HG03571 (cell line): ENCODE results near the gene MRPS18B.

Source experiments
- ATAC-seq: cut with Tn5 transposase; IDR thresholded peaks from one replicate; pipeline ENCODE4 v1.9.1; 2021; ENCODE audit not compliant: unreplicated experiment

Gene MRPS18B

DNA sequence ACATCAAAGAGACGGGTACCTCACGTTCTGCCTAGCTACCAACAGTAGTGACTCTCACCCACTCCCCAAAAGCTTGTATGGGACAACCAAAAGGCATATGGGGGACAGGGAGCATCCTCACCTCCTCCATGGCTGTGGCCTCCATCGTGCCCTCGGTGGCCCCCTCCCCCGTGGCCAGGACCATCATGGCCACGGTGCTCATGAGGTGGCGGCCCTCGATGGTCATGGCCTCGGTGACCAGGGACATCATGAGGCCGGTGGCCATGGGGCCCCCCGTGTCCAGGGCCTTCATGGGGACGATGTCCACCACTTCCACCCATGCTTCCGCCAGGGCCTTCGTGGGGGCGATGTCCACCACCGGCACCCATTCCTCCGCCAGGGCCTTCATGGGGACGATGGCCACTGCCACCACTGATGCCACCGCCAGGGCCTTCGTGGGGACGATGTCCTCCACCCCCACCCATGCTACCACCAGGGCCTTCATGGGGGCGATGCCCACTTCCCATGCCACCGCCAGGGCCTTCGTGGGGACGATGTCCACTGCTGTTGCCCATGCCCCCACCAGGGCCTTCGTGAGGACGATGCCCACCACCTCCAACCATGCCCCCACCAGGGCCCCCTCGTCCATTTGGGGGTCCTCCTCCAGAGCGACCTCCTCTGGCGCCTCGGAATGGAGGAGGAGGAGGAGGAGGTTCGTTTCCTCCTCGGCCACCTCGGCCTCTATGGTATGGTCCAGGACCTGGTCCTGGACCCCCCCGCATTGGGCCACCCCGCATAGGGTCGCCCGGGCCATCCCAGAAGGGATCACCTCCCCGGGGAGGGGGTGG lies 15.6 kb upstream of the MRPS18B start:
- ATAC-seq = no peak

DNA sequence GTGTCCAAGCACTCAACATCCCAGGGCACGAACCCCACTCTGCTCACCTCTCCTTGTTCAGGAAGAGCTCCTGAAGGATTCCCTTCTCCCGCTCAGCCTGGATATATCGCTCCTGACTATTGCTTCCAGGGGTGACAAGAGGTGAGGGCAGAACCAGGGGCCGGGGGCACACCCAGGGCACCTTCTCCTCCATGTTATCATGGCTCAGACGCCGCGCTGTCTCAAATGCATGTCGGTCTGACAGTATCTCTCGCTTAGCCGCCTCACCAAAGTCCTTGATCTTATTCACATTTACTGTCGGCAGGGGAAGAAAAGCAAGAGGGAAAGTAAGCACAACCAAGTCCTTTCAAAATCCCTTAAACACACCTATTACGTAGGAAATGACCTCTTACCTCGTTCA lies 13.7 kb upstream of the MRPS18B start:
- ATAC-seq = no peak

DNA sequence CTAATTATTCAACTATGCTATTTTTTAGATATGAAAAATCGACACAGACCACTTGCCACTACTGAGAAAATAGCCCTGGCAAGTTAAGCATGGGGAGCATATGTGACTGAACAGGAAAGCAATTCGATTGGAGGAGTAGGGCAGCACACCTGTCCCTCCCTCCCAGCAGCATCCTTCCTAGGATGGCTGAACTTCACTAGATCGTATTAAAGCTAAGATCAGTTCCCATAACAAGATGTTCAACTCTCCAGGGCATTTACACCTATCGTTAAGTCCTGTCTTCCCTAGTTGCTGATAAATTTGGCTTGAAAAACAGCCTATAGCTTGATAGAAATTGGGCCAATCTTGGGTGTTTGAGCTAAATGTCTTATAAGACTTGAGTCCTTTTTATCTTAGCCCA lies 7.6 kb upstream of the MRPS18B start:
- ATAC-seq = no peak

DNA sequence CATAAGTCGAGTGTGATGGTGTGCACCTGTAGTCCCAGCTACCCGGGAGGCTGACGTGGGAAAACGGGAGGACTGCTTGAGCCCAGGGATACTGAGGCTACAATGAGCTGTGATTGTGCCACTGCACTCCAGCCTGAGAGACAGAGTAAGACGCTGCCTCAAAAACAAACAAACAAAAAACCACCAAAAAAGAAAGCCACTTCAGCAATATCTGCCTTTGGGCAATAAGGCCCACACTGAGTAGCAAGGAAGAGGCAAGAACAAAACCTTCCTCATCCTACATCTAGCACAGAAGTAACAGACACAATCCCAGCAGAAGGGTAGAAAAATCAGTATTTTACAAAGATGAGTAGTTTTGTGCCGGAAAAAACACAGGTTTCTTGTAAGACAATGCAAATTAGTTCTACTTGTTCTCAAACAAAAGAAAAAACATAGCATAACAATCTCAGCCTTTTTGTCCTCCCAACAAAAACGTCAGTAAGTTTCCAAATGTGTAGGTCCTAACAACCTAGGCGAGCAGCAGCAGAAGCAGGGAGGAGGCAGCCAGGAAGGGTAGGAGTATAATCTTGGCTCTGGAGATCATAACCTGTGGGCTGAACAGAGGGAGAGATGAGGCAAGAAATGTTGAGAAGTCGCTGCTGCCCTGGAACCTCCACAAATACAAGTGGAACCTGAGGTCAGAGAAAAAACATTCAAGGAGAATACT lies 6.3 kb upstream of the MRPS18B start:
- ATAC-seq = no peak

DNA sequence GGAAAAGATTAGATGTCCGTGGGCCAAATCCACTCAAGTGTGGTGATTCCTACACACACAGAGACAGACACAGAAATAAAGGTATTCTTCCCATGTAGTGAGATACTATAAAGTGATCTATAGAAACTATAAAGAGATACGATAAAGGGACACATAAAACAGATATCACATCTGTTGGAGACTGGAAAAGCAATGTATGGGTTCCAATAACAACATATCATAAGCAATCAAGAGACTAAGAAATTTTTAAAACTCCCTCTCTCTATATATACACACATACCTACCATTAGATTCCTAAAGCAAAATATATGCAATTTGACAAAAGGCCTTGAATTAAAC lies 5.8 kb upstream of the MRPS18B start:
- ATAC-seq = no peak

DNA sequence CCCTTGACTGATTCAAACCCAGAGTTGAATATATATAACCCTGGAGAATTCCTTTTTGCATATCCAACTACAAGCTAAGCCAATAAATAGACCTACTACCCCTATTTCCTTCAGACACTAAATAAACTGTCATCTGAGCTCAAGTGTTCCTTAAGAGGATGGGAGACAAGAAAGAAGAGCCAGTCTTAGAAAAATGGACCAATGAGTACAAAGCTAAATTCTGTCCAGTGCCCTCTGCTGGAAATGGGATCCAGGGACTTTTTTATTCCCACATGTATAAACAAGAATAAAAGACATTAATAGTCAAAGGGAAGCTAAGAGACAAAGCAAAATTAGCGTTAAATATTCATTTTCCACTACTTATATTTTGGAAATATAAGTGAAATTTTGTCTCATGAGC lies 5.4 kb upstream of the MRPS18B start:
- ATAC-seq = no peak

DNA sequence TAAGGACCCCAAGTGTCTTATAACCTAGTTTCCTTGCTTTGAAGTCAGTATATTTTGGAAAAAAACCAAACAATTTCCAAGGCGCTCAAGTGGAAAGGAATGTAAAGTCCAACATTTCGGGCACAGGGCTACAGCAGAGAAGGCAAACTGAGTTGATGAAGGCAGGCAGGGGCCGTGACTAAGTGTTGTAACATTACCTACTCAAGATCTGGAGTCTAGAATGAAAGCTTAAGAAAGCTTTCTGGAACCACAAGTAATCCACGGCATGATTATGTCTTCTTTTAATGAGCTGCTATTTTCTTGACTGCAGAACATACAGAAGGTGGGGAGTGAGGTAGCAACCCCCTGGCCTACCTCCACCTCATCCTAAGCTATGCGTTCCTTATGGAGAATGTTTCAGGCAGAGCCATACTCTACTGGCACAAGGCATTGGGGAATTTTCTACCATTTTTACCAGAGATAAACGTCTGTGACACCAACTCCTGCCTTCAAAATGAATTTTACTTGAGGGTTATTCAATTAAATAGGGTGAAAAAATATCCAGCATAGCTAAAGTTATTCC lies 4.9 kb upstream of the MRPS18B start:
- no peak for ATAC-seq

DNA sequence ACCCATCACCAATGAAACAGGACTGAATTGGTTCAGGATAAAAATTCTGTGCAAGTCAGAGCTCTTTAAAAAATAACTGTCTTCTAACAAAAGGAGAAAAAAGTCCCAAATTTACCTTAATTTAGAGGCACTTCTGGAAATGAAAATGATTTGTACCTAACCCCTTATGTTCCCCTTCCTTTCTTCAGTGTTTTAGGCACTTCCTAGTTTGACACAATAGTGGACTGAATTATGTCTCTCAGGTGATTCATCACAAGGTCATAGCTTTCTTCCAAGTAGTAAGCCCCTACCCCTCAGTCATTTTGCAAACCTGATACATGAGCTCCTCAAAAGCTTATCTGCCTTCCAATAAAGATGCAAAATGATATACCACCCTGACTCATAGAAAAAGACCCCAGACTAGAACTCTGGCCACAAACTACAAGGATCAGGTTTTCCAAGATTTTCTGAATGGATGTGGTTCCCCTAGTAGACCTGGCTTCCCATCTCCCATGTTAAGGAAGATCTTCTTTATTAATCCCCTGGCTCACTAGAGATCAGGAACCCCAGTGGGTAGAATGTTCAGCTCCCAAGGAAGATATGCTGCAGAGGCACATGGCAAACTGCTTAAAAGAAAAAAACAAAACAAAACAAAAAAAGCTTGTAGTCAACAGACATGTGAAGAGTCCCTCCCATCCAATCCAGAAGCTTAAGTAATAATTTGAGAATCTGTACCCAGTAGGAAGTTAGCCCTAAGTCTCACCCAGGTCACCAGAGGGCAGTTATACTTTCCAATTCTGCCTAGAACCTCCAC lies 4.2 kb upstream of the MRPS18B start:
- no peak for ATAC-seq

DNA sequence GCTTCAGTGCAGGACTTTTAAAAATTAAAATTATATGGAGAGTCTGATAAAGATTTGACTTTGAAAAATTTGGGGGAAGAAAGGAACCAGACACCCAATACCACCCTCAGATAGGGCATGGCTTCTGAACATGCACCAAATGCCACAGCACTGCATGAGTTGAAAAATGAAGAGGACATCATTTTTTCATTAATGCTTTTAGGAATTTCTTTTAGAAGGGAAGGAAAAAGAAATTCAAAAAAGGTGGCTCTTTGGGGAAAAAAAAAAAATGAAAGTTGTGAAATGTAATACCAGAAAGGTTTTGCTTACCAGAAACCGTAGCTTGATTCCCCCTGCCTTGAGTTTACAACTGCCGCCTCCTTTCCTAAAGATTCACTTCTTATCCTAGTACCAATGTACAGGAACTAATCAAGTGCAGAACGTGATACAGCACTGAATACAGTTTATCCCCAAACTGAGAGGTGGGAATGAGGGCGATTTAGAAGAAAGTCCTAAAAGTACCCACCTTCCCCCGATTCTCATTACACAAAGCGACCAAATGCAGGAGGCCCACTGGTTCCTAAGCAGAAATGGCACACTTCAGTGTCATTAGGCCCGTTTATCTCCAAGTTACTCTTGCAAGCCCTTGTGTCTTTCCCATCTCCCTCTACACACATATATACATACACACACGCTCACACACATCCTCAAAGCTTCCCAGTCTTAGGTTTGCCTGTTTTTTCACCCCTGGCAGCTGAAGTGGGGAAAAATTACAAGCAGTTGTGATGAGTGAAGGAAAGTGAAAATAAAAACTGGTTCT lies 3.4 kb upstream of the MRPS18B start:
- no peak for ATAC-seq

DNA sequence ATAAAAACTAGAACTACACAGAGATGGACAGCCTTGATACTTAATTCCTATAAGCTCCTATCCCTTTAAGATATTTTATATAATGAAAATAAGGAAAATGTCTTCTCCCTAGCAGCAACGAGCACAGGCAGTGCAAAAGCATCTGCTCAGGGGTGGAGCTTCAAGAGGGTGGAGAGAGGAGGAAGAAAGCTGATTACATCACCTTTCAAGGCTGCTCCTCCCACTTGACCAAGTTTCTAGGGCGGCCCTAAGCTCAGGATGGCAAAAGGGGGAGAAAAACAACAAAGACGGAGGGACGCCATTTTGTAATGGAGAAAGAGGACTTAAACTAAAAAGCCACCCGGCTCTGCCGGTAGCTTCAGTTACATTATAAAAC lies 2.8 kb upstream of the MRPS18B start:
- ATAC-seq = peak; percentile 42

DNA sequence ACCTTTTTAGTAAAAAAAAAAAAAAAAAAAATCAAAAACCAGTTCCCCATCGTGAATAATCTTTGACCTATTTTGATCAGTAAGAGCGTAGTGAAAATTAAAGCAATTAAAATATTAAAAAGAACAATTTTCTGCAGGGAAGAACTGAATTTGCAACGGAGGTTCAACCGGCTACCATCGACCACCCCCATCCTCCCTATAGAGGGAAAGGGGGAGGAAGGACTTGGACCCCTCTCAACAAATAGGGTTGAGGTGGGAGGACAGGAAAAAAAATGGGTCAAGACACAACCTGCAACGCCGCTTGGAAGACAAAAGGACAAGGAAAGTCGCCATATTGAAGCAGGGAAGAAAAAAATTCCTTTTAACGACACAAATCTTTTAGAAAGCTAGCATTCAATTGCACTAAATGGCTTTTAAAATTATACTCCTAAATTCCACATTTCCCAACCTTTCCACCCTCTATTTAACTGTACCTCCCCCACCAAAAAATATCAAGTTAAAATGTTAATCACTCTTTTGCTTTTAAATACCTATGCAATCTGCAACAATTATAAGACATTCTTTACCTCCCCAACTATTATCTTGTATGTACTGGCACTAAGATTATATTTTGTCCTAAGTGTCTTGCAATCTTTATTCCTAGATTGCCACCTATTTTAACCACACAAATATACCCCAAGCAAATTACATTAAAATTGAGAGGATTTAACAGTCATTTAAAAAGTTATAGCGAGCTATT lies 2.3 kb upstream of the MRPS18B start:
- no peak for ATAC-seq

DNA sequence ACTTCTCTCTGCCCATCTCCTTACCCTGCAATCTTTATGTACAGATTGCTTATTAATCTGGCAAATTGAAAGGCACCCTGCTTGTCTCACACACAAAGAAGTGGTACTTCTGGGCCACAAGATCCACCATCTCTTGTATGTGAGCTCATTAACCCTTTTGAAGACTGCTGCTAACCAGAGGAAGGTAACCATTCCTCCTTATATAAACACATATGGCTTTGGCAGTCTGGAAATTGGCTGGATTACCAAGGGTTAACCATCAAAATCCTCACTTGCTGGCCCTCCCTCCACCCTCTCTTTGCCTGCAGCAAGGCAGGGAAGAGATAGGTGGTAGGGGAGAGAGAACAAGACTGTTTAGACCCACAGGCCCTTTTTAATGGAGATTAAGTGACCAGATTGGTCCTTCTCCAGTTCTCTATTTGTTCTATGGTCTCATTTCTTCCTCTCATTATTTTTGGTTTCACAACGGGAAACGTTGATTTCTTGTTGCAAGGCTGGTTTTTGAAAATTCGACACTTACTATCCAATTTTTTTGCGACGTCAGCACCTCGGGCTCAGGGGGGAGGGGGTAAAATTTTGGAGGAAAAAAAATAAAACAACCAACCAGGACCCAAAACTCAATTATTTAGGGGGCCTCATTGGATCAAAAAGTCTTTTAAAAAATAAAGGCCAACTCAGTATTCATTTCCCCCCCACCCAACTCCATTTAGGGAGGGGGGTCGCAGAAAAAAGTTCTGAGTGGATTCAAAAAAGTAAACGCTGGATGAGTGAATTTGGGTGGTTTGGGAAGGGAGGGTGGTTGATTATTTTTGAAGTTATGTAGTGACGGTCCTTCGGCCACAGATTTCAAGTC lies 1.5 kb upstream of the MRPS18B start:
- ATAC-seq = no peak

DNA sequence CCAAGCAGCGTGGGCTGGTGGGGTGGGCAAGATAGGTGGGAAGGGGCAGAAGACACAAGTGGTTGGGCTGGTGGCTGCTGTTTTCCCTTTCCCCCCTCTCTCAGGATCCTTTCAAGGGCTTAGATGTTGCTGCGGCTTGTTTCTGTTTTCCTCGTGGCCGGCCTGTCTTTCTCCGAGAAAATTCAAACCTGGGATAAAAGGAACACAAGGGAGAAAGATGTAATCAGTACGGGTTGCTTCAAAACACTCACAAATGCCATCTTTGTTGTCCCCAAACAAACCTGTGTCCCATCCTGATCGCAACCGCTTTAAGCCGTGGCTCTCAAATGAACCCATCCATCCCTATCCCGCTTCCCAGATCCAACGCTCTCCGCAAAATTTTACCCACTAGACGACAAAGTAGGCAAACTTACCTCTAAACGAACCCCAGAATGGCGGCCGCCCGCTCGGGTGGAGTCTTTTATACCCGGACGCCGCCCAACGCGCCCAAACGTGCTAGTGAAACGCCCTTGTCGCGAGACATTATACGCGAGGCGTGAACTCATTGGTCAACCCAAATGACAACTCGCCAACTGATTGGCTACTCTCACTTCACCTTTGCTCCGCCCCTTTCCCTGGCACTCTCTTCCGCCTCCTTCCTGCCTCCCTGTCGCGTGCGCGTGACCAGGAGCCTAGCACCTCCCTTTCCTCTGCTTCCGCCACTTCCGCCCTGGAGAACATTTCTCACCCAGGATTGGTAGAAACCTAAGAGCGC lies 652 bp upstream of the MRPS18B start, which contains the start of gene PPP1R10:
Gene PPP1R10, minus strand, starts transcription at position 433 of the 754 bp plus-strand sequence. CDS start 7,299 bp downstream, outside the sequence.
- peak; percentile 68 for ATAC-seq

DNA sequence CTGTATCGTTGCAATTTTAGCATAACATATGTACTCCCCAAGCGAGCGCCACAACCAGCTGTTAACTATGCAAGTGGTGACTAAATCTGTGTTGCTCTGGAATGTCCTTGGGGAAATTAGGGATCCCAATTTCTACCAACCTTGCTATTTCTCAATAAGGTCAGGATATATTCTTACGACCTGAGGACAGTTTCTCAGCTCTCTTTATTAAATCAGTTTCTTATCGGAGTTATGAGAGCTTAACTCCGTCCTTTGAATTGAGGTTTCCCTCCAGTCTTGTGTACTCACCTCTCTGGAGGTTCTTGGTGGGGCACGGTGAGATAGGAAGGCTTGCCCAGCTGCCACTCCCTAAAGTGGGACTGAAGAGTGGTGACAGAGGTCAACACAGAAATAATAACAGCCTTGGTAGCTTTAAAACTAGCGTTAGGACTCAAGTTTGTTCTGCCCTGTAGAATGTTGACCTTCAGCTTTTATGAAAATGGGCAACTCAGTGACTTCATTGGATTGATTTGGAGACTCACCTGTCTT lies 694 bp downstream of the MRPS18B start:
- no peak for ATAC-seq

DNA sequence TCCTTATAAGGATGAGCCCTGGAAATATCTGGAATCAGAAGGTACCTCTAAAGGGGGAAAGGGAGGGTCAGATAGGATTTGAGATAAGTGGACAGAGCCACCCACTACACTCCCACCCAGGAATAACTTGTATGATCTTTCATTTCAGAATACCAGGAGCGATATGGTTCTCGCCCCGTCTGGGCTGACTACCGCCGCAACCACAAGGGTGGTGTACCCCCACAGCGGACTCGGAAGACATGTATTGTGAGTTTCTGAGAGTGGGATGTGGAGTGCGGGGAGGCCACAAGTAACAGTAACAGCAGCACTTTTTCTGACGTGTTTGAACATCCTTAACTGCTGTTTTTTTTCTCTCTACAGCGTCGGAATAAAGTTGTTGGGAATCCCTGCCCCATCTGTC lies 1.9 kb downstream of the MRPS18B start:
- no peak for ATAC-seq

DNA sequence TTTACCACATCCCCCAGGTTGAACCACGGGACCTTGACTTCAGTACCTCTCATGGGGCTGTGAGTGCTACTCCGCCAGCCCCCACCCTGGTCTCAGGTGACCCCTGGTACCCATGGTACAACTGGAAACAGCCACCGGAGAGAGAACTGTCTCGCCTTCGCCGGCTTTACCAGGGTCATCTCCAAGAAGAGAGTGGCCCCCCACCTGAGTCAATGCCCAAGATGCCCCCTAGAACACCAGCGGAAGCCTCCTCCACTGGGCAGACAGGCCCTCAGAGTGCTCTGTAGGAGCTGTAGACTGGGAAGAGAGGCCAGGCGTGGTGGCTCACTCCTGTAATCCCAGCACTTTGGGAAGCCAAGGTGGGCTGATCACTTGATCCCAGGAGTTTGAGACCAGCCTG lies 7.9 kb downstream of the MRPS18B start:
- ATAC-seq = no peak

DNA sequence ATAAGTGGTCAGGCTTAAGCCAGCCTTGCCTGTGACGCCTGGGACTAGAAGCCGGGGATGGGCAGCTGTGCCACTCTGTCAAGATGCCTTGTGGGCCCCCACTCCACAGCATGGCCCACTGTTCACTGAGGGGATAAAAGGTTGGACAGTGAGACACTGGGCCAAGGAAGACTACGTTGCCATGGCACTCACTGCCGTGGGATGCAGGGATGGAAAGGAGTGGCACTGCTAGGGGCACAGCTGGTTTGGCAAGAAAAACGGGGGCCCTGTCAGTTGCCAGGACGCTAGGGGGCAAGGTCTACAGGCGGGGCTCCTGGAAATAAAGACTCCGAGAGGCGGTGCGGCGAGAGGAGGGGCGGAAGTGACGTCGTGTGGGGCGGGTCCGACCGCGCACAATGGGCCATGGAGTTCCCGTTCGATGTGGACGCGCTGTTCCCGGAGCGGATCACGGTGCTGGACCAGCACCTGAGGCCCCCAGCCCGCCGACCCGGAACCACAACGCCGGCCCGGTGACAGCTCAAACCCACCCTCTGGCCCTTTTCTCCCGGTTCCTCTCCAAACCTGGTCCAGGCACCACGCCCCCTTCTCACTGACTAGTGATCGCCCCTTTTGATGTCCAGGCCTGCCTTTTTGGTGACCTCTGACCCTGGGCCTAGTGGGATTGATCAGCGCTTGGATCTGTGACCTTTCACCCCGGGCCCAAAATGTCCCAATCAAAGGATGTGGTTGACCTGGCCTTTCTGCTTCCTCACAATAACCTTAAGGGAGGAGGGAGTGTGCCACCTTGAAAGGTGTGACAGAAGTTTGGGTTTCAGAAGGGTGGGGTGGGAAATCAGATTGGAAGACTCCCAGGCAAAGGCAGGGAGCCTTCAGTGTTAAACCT lies 9.1 kb downstream of the MRPS18B start, which contains the start of gene ATAT1:
Gene ATAT1, plus strand, starts transcription at position 391 of the 883 bp plus-strand sequence.
- ATAC-seq = peak; percentile 86
